Thoracic aorta (tissue), 2 donors: Measurements from ENCODE around the gene YBEY. TPM values are rescaled to one million over a fixed set of nuclear protein-coding genes. Genes with fewer than 3 reads are reported as not detected.

Source experiments
- ATAC-seq: fragments of 150-250 bp; one replicate; pipeline ENCODE4 v1.8.0; 2017; ENCODE audit warnings: low read depth; ENCODE audit not compliant: insufficient number of reproducible peaks, low FRiP score
- DNase-seq: peaks from one replicate; pipeline ENCODE4 v3.0.0-alpha.2; 2020; ENCODE audit warnings: low spot score
- H3K27ac ChIP-seq, 2 donors: fragments of 200-600 bp; sonication (generic); 1 replicate in 1 of 2; 2 replicates in 1 of 2; pipeline ENCODE4 v1.5.1; 2016; ENCODE audit warnings: mild to moderate bottlenecking in 2 of 2, moderate library complexity in 2 of 2
- H3K27me3 ChIP-seq: fragments of 200-600 bp; sonication (generic); replicated peaks from 2 replicates; pipeline ENCODE4 v1.6.0; 2016; ENCODE audit warnings: mild to moderate bottlenecking; ENCODE audit not compliant: insufficient read depth
- H3K36me3 ChIP-seq: fragments of 200-600 bp; sonication (generic); one replicate; pipeline ENCODE4 v1.5.1; 2016
- H3K4me1 ChIP-seq, 2 donors: fragments of 200-600 bp; sonication (generic); 1 replicate in 1 of 2; 2 replicates in 1 of 2; pipeline versions ENCODE4 v1.5.1 to v1.6.0; 2016; ENCODE audit warnings: low read depth in 2 of 2, mild to moderate bottlenecking in 1 of 2; ENCODE audit not compliant: control insufficient read depth in 1 of 2
- H3K4me3 ChIP-seq: fragments of 200-600 bp; sonication (generic); 2 replicates; pipeline ENCODE4 v1.5.1; 2016; ENCODE audit warnings: mild to moderate bottlenecking
- H3K9me3 ChIP-seq: fragments of 200-600 bp; sonication (generic); 2 replicates; pipeline ENCODE4 v1.5.1; 2016
- CTCF ChIP-seq: fragments of 200-600 bp; sonication (generic); IDR thresholded peaks from one replicate; pipeline ENCODE4 v1.5.1; 2019; ENCODE audit warnings: antibody characterized with exemption
- total RNA-seq, 2 donors: library from RNA; depleted of rRNA; stranded (reverse); fragments of >200 nt; gene quantifications; one replicate each; pipeline versions ENCODE4 v1.1.0 to v1.2.3, GENCODE V29; 2016

YBEY gene
- total RNA-seq, 2 donors from 2014 or later = 5.1 to 11.9 TPM

GRCh38 chr21:46264690-46265144 is 21.4 kb upstream of the YBEY start:
- Histone ChIP-seq H3K9me3 (no peaks in the 10 kb centered on the region), H3K27ac (no peak overlapping the region), H3K4me1 (no peaks in the 10 kb centered on the region), H3K27me3 (no peaks in the 10 kb centered on the region), H3K4me3 (no peak overlapping the region), H3K36me3 (peaks cover 70% of the 10 kb centered on the region)
- no peak for DNase-seq
- no peak for ATAC-seq
- no peak for TF ChIP-seq CTCF

GRCh38 chr21:46265736-46266525 is 20.2 kb upstream of the YBEY start:
- H3K9me3 ChIP-seq = no peaks in the 10 kb centered on the region
- H3K4me1 ChIP-seq = no peaks in the 10 kb centered on the region
- ATAC-seq (no peak), DNase-seq (no peak)
- H3K36me3 ChIP-seq = peaks cover 71% of the 10 kb centered on the region
- no peak overlapping the region for H3K27ac ChIP-seq
- no peak overlapping the region for H3K4me3 ChIP-seq
- no peak for TF ChIP-seq CTCF
- H3K27me3 ChIP-seq = no peaks in the 10 kb centered on the region

GRCh38 chr21:46266946-46267345 is 19.2 kb upstream of the YBEY start:
- peaks cover 74% of the 10 kb centered on the region for H3K36me3 ChIP-seq
- no peaks in the 10 kb centered on the region for H3K9me3 ChIP-seq
- no peak for DNase-seq
- H3K27ac ChIP-seq = no peak overlapping the region
- no peaks in the 10 kb centered on the region for H3K4me1 ChIP-seq
- no peak for ATAC-seq
- H3K4me3 ChIP-seq = no peak overlapping the region
- no peaks in the 10 kb centered on the region for H3K27me3 ChIP-seq
- no peak for TF ChIP-seq CTCF

- no peaks in the 10 kb centered on the region for H3K27me3 ChIP-seq
- DNase-seq (no peak), ATAC-seq (no peak)
- H3K36me3 ChIP-seq = peaks cover 82% of the 10 kb centered on the region
- no peaks in the 10 kb centered on the region for H3K4me1 ChIP-seq
- no peak overlapping the region for H3K27ac ChIP-seq
- no peaks in the 10 kb centered on the region for H3K9me3 ChIP-seq
- no peak for TF ChIP-seq CTCF
- no peak overlapping the region for H3K4me3 ChIP-seq
Observed at GRCh38 chr21:46268371-46268770, 17.8 kb upstream of the YBEY start.

GRCh38 chr21:46269466-46269865 is 16.7 kb upstream of the YBEY start:
- Histone ChIP-seq H3K9me3 (no peaks in the 10 kb centered on the region), H3K27ac (no peak overlapping the region), H3K4me3 (no peak overlapping the region), H3K4me1 (no peaks in the 10 kb centered on the region), H3K27me3 (no peaks in the 10 kb centered on the region), H3K36me3 (peaks cover 83% of the 10 kb centered on the region)
- TF ChIP-seq CTCF = no peak
- ATAC-seq = no peak
- DNase-seq = no peak
